GM23338 (cell line): ENCODE results near the gene FZD7. TPM values are rescaled to one million over a fixed set of nuclear protein-coding genes. Genes with fewer than 3 reads are reported as not detected.
A peak's percentile ranks its signal among the peaks of the same experiment; 100 is the strongest.

Source experiments
- ATAC-seq: fragments of 200-7000 bp; cut with Tn5 transposase; 3 replicates; pipeline ENCODE4 v1.9.1; 2020
- DNase-seq: peaks from one replicate; pipeline ENCODE4 v3.0.0-alpha.2; 2015; ENCODE audit warnings: low spot score
- H2AFZ ChIP-seq: fragments of 200-600 bp; sonication (generic); 2 replicates; pipeline ENCODE4 v1.8.0; 2016; ENCODE audit warnings: antibody characterized with exemption, mild to moderate bottlenecking, moderate library complexity
- H3F3A ChIP-seq: fragments of 200-600 bp; sonication (generic); replicated peaks from 2 replicates; pipeline ENCODE4 v1.8.0; 2017; ENCODE audit warnings: antibody characterized with exemption, mixed run types, low read depth
- H3K27ac ChIP-seq: fragments of 200-600 bp; sonication (generic); 2 replicates; pipeline ENCODE4 v1.6.1; 2016; ENCODE audit warnings: low read depth
- H3K27me3 ChIP-seq: fragments of 200-600 bp; sonication (generic); 2 replicates; pipeline ENCODE4 v1.8.0; 2016; ENCODE audit warnings: mild to moderate bottlenecking, mixed run types, moderate library complexity; ENCODE audit not compliant: insufficient read depth
- H3K36me3 ChIP-seq: fragments of 200-600 bp; sonication (generic); 2 replicates; pipeline ENCODE4 v1.8.0; 2016; ENCODE audit warnings: mild to moderate bottlenecking; ENCODE audit not compliant: insufficient read depth
- H3K4me1 ChIP-seq: fragments of 200-600 bp; sonication (generic); 2 replicates; pipeline ENCODE4 v1.8.0; 2016; ENCODE audit warnings: mild to moderate bottlenecking, moderate library complexity; ENCODE audit not compliant: insufficient read depth
- H3K4me2 ChIP-seq: fragments of 200-600 bp; sonication (generic); 2 replicates; pipeline ENCODE4 v1.7.1; 2017; ENCODE audit warnings: mixed run types
- H3K4me3 ChIP-seq: fragments of 200-600 bp; sonication (generic); 2 replicates; pipeline ENCODE4 v1.6.1; 2016; ENCODE audit warnings: mixed run types
- H3K79me2 ChIP-seq: fragments of 200-600 bp; sonication (generic); replicated peaks from 2 replicates; pipeline ENCODE4 v1.8.0; 2017; ENCODE audit warnings: mild to moderate bottlenecking; ENCODE audit not compliant: insufficient read depth
- H3K9me2 ChIP-seq: fragments of 200-600 bp; sonication (generic); 2 replicates; pipeline ENCODE4 v1.8.0; 2017; ENCODE audit not compliant: insufficient read depth
- H4K20me1 ChIP-seq: fragments of 200-600 bp; sonication (generic); replicated peaks from 2 replicates; pipeline ENCODE4 v1.8.0; 2017; ENCODE audit warnings: mild to moderate bottlenecking; ENCODE audit not compliant: insufficient read depth
- H3K27ac Mint-ChIP-seq: 2 replicates; pipeline ENCODE4 v1.8.0; 2020; ENCODE audit warnings: inconsistent platforms, mild to moderate bottlenecking, moderate library complexity, mixed read lengths
- H3K27me3 Mint-ChIP-seq: 3 replicates; pipeline ENCODE4 v1.8.0; 2022; ENCODE audit warnings: low read depth, mild to moderate bottlenecking, moderate library complexity, mixed read lengths, inconsistent platforms; ENCODE audit not compliant: insufficient read depth, poor library complexity
- H3K36me3 Mint-ChIP-seq: 3 replicates; pipeline ENCODE4 v1.8.0; 2021; ENCODE audit warnings: low read depth, mild to moderate bottlenecking, inconsistent platforms, moderate library complexity, mixed read lengths
- H3K4me1 Mint-ChIP-seq: 3 replicates; pipeline ENCODE4 v1.8.0; 2020; ENCODE audit warnings: mild to moderate bottlenecking, inconsistent platforms, mixed read lengths
- H3K4me3 Mint-ChIP-seq: 3 replicates; pipeline ENCODE4 v1.8.0; 2021; ENCODE audit warnings: moderate library complexity, mild to moderate bottlenecking, inconsistent platforms, mixed read lengths
- H3K9me3 Mint-ChIP-seq: 3 replicates; pipeline ENCODE4 v1.8.0; 2020; ENCODE audit warnings: moderate library complexity, mild to moderate bottlenecking, inconsistent platforms, mixed read lengths
- CREB1 ChIP-seq: fragments of 250-450 bp; sonication (Bioruptor Pico); IDR thresholded peaks from 2 replicates; pipeline ENCODE4 v1.5.0; 2020; ENCODE audit warnings: low read depth, mild to moderate bottlenecking, moderate library complexity
- EZH2 ChIP-seq: fragments of 200-600 bp; sonication (generic); IDR thresholded peaks from one replicate; pipeline ENCODE4 v1.8.0; 2017; ENCODE audit warnings: antibody characterized with exemption, mild to moderate bottlenecking, low read depth; ENCODE audit not compliant: unreplicated experiment
- EZH2phosphoT487 ChIP-seq: fragments of 200-600 bp; sonication (generic); IDR thresholded peaks from one replicate; pipeline ENCODE4 v1.8.1; 2018; ENCODE audit warnings: antibody characterized with exemption; ENCODE audit not compliant: unreplicated experiment
- JUNB ChIP-seq: IDR thresholded peaks from one replicate; pipeline ENCODE4 v1.6.1; 2016; ENCODE audit warnings: antibody characterized with exemption; ENCODE audit not compliant: unreplicated experiment
- NANOG ChIP-seq: IDR thresholded peaks from 2 replicates; pipeline ENCODE4 v1.6.1; 2016; ENCODE audit warnings: antibody characterized with exemption, borderline replicate concordance
- POLR2AphosphoS5 ChIP-seq: IDR thresholded peaks from 2 replicates; pipeline ENCODE4 v1.6.1; 2016; ENCODE audit warnings: antibody characterized with exemption, low read depth
- STAT1 ChIP-seq: IDR thresholded peaks from one replicate; pipeline ENCODE4 v1.6.1; 2016; ENCODE audit warnings: antibody characterized with exemption; ENCODE audit not compliant: unreplicated experiment
- ZNF114 ChIP-seq: fragments of 250-450 bp; sonication (Bioruptor Pico); IDR thresholded peaks from 2 replicates; pipeline ENCODE4 v1.5.0; 2020; ENCODE audit warnings: mild to moderate bottlenecking, moderate library complexity
- polyA plus RNA-seq: library from polyadenylated mRNA; unstranded; fragments of >200 nt; fragmentation: Nextera tagmentation; extraction: Ambion mirVana; gene quantifications from 2 replicates; pipeline ENCODE4 v1.2.1, GENCODE V29; 2016
- total RNA-seq: library from RNA; depleted of rRNA; stranded (reverse); fragments of >200 nt; shearing (Covaris generic); gene quantifications from 2 replicates; pipeline ENCODE4 v1.2.3, GENCODE V29; 2014
- TF ChIP-seq, protein P1 (sequence below): fragments of 250-450 bp; sonication (Bioruptor Pico); IDR thresholded peaks from 2 replicates; pipeline ENCODE4 v1.5.0; 2020; ENCODE audit warnings: mild to moderate bottlenecking, moderate library complexity
- TF ChIP-seq, protein P2 (sequence below), 2 experiments: fragments of 200-600 bp in 1 of 2; sonication (generic) in 1 of 2; conservative IDR thresholded peaks; 2 replicates each; pipeline versions ENCODE4 v1.5.1 to v1.6.1; 2016 to 2017; ENCODE audit warnings: antibody characterized with exemption in 2 of 2, low read depth in 2 of 2, mild to moderate bottlenecking in 2 of 2, moderate library complexity in 1 of 2
- TF ChIP-seq, protein P3 (sequence below): IDR thresholded peaks from 2 replicates; pipeline ENCODE4 v1.6.1; 2016; ENCODE audit warnings: antibody characterized with exemption

FZD7 gene
- total and polyA plus RNA-seq, 2 experiments from 2014 or later, result 164 to 435 TPM

DNA sequence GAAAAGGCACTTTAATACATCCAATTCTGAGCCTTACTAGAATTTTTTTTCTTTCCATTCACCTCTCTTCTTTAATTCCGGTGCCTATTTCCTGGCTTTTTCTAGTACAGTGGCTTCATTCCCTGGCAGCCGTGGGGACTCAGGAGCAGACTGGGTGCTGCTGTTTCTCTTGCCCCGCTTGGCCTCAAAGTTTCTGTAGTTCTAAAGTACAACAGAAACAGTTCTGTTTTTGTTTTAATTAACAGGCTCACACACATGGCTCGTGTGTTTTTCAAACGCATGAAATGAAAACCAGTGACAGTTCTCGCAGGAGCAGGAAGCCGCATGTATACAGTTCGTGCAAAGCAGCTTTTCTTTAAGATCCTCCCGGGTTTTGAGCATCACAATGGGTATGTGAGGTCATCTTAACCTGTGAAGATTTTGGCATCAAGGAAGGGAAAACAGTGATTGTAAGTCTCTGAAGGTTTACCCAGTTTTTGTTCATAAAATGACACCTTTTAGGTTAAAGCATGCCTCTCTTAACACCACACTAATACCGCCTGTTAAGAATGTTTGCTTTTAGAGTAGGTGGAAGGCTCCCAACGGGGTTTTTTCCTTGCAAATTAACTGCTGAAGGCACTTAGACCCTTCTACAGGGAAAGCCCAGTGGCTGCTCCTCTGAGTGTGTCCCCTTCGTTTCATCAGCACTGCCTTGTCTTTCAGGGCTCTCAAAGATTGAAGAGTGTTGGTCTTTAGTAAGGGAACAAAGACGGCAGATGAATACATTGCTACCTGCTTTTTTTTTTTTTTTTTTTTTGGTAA is 5.8 kb downstream of the FZD7 start:
- peaks cover 49% of the 10 kb centered on the region for H3K79me2 ChIP-seq
- H3K27me3 ChIP-seq, result no peaks in the 10 kb centered on the region
- ATAC-seq (peak; percentile 37), DNase-seq (peak; percentile 67)
- peaks cover 15% of the 10 kb centered on the region for H3K4me1 ChIP-seq
- peak overlapping the region; percentile 88 for H3K4me2 ChIP-seq
- peaks cover 26% of the 10 kb centered on the region for H4K20me1 ChIP-seq
- peaks cover 24% of the 10 kb centered on the region for H3F3A ChIP-seq
- no peak overlapping the region for H2AFZ ChIP-seq
- H3K4me3 ChIP-seq, result peak overlapping the region; percentile 97
- H3K9me2 ChIP-seq, result no peaks in the 10 kb centered on the region
- no peak overlapping the region for H3K4me3 Mint-ChIP-seq
- H3K9me3 Mint-ChIP-seq, result no peaks in the 10 kb centered on the region
- H3K36me3 ChIP-seq, result peaks cover 20% of the 10 kb centered on the region; the same call in 1 of the 2 replicates
- H3K27ac ChIP-seq, result peak overlapping the region; percentile 81
- H3K4me1 Mint-ChIP-seq, result peaks cover 29% of the 10 kb centered on the region; the same call in 2 of the 3 replicates
- TF ChIP-seq POLR2AphosphoS5 (peak; percentile 36), STAT1 (no peak), JUNB (no peak), CREB1 (no peak), NANOG (0 out of 2 replicates have a peak, but pooled peaks have one; percentile 4), ZNF114 (CRISPR knock-in tag) (no peak), EZH2phosphoT487 (no peak)
- H3K27ac Mint-ChIP-seq, result peak overlapping the region; percentile 85
- H3K27me3 Mint-ChIP-seq, result peaks cover 4% of the 10 kb centered on the region
- peaks cover 20% of the 10 kb centered on the region for H3K36me3 Mint-ChIP-seq

DNA sequence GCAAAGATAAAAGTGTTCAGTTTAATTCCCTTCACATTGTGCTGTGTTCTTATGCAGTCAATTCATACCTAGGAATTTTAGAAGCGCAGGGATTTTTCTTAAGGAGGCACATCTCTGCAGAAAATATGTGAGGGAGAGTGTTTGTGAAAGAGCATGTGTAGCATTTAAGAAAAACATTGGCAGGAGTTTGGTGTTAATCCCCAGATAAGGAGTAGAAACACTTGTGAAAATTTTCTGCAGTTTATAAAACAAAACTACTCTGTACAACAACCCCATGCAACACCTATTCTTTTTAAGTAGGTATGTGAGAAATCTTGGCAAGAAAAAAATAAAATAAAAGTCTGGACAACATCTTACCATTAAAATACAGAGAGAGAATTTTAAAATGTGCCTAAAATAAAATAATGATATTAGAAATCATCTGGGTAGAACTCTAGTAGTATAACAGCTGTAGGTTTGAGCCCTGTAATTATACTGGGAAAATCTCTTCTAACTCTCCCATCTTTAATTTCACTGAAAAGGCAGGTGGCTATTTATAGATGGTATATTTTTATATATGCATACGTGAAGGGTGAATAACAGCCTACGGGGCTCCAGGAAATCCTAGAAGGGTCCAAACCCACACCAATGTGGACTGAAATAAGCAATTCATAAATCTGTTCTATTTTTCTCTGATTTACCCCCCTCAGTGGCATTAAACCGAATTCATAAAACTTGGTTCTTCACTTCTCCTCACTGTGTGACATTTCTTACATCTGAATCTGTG is 6.6 kb downstream of the FZD7 start:
- Histone ChIP-seq H3K9me2 (no peaks in the 10 kb centered on the region), H3K4me3 (no peak overlapping the region), H3K36me3 (peaks cover 20% of the 10 kb centered on the region; the same call in 1 of the 2 replicates), H3F3A (peaks cover 24% of the 10 kb centered on the region), H3K27ac (0 out of 2 replicates have a peak overlapping the region, but pooled peaks have one; percentile 1), H4K20me1 (peaks cover 26% of the 10 kb centered on the region), H3K4me2 (0 out of 2 replicates have a peak overlapping the region, but pooled peaks have one; percentile 7), H3K27me3 (no peaks in the 10 kb centered on the region), H2AFZ (no peak overlapping the region), H3K4me1 (peaks cover 15% of the 10 kb centered on the region), H3K79me2 (peaks cover 41% of the 10 kb centered on the region)
- Mint-ChIP-seq H3K4me3 (no peak overlapping the region; the same call in 2 of the 3 replicates), H3K4me1 (peaks cover 29% of the 10 kb centered on the region; the same call in 2 of the 3 replicates), H3K36me3 (peaks cover 16% of the 10 kb centered on the region), H3K27me3 (no peaks in the 10 kb centered on the region), H3K9me3 (no peaks in the 10 kb centered on the region), H3K27ac (peak overlapping the region; percentile 85; the same call in 1 of the 2 replicates)
- DNase-seq, result no peak
- no peak for ATAC-seq
- TF ChIP-seq, protein P1, sequence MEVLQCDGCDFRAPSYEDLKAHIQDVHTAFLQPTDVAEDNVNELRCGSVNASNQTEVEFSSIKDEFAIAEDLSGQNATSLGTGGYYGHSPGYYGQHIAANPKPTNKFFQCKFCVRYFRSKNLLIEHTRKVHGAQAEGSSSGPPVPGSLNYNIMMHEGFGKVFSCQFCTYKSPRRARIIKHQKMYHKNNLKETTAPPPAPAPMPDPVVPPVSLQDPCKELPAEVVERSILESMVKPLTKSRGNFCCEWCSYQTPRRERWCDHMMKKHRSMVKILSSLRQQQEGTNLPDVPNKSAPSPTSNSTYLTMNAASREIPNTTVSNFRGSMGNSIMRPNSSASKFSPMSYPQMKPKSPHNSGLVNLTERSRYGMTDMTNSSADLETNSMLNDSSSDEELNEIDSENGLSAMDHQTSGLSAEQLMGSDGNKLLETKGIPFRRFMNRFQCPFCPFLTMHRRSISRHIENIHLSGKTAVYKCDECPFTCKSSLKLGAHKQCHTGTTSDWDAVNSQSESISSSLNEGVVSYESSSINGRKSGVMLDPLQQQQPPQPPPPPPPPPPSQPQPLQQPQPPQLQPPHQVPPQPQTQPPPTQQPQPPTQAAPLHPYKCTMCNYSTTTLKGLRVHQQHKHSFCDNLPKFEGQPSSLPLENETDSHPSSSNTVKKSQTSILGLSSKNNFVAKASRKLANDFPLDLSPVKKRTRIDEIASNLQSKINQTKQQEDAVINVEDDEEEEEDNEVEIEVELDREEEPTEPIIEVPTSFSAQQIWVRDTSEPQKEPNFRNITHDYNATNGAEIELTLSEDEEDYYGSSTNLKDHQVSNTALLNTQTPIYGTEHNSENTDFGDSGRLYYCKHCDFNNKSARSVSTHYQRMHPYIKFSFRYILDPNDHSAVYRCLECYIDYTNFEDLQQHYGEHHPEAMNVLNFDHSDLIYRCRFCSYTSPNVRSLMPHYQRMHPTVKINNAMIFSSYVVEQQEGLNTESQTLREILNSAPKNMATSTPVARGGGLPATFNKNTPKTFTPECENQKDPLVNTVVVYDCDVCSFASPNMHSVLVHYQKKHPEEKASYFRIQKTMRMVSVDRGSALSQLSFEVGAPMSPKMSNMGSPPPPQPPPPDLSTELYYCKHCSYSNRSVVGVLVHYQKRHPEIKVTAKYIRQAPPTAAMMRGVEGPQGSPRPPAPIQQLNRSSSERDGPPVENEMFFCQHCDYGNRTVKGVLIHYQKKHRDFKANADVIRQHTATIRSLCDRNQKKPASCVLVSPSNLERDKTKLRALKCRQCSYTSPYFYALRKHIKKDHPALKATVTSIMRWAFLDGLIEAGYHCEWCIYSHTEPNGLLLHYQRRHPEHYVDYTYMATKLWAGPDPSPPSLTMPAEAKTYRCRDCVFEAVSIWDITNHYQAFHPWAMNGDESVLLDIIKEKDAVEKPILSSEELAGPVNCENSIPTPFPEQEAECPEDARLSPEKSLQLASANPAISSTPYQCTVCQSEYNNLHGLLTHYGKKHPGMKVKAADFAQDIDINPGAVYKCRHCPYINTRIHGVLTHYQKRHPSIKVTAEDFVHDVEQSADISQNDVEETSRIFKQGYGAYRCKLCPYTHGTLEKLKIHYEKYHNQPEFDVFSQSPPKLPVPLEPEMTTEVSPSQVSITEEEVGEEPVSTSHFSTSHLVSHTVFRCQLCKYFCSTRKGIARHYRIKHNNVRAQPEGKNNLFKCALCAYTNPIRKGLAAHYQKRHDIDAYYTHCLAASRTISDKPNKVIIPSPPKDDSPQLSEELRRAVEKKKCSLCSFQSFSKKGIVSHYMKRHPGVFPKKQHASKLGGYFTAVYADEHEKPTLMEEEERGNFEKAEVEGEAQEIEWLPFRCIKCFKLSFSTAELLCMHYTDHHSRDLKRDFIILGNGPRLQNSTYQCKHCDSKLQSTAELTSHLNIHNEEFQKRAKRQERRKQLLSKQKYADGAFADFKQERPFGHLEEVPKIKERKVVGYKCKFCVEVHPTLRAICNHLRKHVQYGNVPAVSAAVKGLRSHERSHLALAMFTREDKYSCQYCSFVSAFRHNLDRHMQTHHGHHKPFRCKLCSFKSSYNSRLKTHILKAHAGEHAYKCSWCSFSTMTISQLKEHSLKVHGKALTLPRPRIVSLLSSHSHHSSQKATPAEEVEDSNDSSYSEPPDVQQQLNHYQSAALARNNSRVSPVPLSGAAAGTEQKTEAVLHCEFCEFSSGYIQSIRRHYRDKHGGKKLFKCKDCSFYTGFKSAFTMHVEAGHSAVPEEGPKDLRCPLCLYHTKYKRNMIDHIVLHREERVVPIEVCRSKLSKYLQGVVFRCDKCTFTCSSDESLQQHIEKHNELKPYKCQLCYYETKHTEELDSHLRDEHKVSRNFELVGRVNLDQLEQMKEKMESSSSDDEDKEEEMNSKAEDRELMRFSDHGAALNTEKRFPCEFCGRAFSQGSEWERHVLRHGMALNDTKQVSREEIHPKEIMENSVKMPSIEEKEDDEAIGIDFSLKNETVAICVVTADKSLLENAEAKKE, result no peak
- no peak for TF ChIP-seq POLR2AphosphoS5
- TF ChIP-seq CREB1, result no peak
- TF ChIP-seq EZH2, result no peak
- TF ChIP-seq, protein P2, sequence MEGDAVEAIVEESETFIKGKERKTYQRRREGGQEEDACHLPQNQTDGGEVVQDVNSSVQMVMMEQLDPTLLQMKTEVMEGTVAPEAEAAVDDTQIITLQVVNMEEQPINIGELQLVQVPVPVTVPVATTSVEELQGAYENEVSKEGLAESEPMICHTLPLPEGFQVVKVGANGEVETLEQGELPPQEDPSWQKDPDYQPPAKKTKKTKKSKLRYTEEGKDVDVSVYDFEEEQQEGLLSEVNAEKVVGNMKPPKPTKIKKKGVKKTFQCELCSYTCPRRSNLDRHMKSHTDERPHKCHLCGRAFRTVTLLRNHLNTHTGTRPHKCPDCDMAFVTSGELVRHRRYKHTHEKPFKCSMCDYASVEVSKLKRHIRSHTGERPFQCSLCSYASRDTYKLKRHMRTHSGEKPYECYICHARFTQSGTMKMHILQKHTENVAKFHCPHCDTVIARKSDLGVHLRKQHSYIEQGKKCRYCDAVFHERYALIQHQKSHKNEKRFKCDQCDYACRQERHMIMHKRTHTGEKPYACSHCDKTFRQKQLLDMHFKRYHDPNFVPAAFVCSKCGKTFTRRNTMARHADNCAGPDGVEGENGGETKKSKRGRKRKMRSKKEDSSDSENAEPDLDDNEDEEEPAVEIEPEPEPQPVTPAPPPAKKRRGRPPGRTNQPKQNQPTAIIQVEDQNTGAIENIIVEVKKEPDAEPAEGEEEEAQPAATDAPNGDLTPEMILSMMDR (conservative IDR thresholded peaks at IDR 0.05; ENCODE audit: low read depth in 2 of 2), result no peak
- TF ChIP-seq, protein P3, sequence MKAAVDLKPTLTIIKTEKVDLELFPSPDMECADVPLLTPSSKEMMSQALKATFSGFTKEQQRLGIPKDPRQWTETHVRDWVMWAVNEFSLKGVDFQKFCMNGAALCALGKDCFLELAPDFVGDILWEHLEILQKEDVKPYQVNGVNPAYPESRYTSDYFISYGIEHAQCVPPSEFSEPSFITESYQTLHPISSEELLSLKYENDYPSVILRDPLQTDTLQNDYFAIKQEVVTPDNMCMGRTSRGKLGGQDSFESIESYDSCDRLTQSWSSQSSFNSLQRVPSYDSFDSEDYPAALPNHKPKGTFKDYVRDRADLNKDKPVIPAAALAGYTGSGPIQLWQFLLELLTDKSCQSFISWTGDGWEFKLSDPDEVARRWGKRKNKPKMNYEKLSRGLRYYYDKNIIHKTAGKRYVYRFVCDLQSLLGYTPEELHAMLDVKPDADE, result no peak
